Mesenchymal stem cell (in vitro differentiated cells and primary cell): Measurements from ENCODE around the gene THOC6.
"Not testable (repeated sequence)": the region's sequence is repeated elsewhere in the genome, so short reads cannot be mapped to it uniquely, and the experiment has no call there.

ENCODE experiments used
- DNase-seq: peaks from one replicate; pipeline ENCODE4 v3.0.0-alpha.2; 2013
- H2AFZ ChIP-seq: one replicate; pipeline ENCODE4 v1.6.1; 2013; ENCODE audit warnings: low read depth, mild to moderate bottlenecking, control low read depth, inconsistent platforms, low read length, moderate library complexity
- H2AK5ac ChIP-seq: 2 replicates; pipeline ENCODE4 v1.6.1; 2013; ENCODE audit warnings: low read length, moderate library complexity, mild to moderate bottlenecking, inconsistent platforms; ENCODE audit not compliant: severe bottlenecking
- H2BK120ac ChIP-seq: one replicate; pipeline ENCODE4 v1.6.1; 2013; ENCODE audit warnings: low read depth, mild to moderate bottlenecking, inconsistent platforms, low read length, moderate library complexity
- H2BK12ac ChIP-seq, 2 experiments: one replicate each; pipeline ENCODE4 v1.6.1; 2013; ENCODE audit warnings: inconsistent platforms in 2 of 2, low read length in 2 of 2, mild to moderate bottlenecking in 2 of 2, moderate library complexity in 2 of 2, control low read depth in 1 of 2
- H2BK15ac ChIP-seq: one replicate; pipeline ENCODE4 v1.6.1; 2013; ENCODE audit warnings: mild to moderate bottlenecking, low read depth, inconsistent platforms; ENCODE audit not compliant: poor library complexity, severe bottlenecking
- H2BK5ac ChIP-seq: 2 replicates; pipeline ENCODE4 v1.6.1; 2013; ENCODE audit warnings: low read depth, mild to moderate bottlenecking, low read length, control low read depth, inconsistent platforms; ENCODE audit not compliant: poor library complexity, severe bottlenecking
- H3K14ac ChIP-seq, 2 experiments: one replicate each; pipeline ENCODE4 v1.6.1; 2013; ENCODE audit warnings: inconsistent platforms in 2 of 2, low read length in 2 of 2, control low read depth in 1 of 2, mild to moderate bottlenecking in 1 of 2, moderate library complexity in 1 of 2
- H3K18ac ChIP-seq, 2 experiments: one replicate each; pipeline ENCODE4 v1.6.1; 2013; ENCODE audit warnings: inconsistent platforms in 2 of 2, low read length in 2 of 2, control low read depth in 1 of 2, low read depth in 1 of 2, mild to moderate bottlenecking in 1 of 2
- H3K23ac ChIP-seq, 2 experiments: one replicate each; pipeline ENCODE4 v1.6.1; 2013; ENCODE audit warnings: inconsistent platforms in 2 of 2, low read length in 2 of 2, mild to moderate bottlenecking in 2 of 2, moderate library complexity in 2 of 2, control low read depth in 1 of 2
- H3K27ac ChIP-seq: 2 replicates; pipeline ENCODE4 v1.5.1; 2013; ENCODE audit warnings: mild to moderate bottlenecking, moderate library complexity, low read length, control low read depth, inconsistent platforms; ENCODE audit not compliant: poor library complexity, severe bottlenecking
- H3K27me3 ChIP-seq, 2 experiments: 2 replicates each; pipeline versions ENCODE4 v1.6.1 to v1.7.0; 2013; ENCODE audit warnings: low read length in 2 of 2, mild to moderate bottlenecking in 2 of 2, moderate library complexity in 2 of 2, control low read depth in 1 of 2, inconsistent platforms in 1 of 2; ENCODE audit not compliant: control insufficient read depth in 1 of 2, insufficient read depth in 1 of 2
- H3K36me3 ChIP-seq, 2 experiments: 2 replicates each; pipeline versions ENCODE4 v1.6.1 to v1.7.0; 2013; ENCODE audit warnings: low read length in 2 of 2, control low read depth in 1 of 2, inconsistent platforms in 1 of 2, low read depth in 1 of 2, mild to moderate bottlenecking in 1 of 2; ENCODE audit not compliant: insufficient read depth in 2 of 2, control insufficient read depth in 1 of 2
- H3K4ac ChIP-seq, 2 experiments: one replicate each; pipeline ENCODE4 v1.6.1; 2013; ENCODE audit warnings: inconsistent platforms in 2 of 2, low read length in 2 of 2, mild to moderate bottlenecking in 2 of 2, moderate library complexity in 2 of 2, control low read depth in 1 of 2, low read depth in 1 of 2
- H3K4me1 ChIP-seq: 2 replicates; pipeline ENCODE4 v1.6.1; 2013; ENCODE audit warnings: low read depth, low read length, control low read depth; ENCODE audit not compliant: control insufficient read depth, insufficient read depth
- H3K4me2 ChIP-seq: 2 replicates; pipeline ENCODE4 v1.6.1; 2013; ENCODE audit warnings: low read length, mild to moderate bottlenecking, inconsistent platforms; ENCODE audit not compliant: poor library complexity, severe bottlenecking
- H3K4me3 ChIP-seq, 2 experiments: 2 replicates each; pipeline versions ENCODE4 v1.5.1 to v1.7.0; 2013; ENCODE audit warnings: low read length in 2 of 2, mild to moderate bottlenecking in 2 of 2, control low read depth in 1 of 2, low read depth in 1 of 2; ENCODE audit not compliant: insufficient read depth in 1 of 2
- H3K79me1 ChIP-seq: replicated peaks from 2 replicates; pipeline ENCODE4 v1.6.1; 2013; ENCODE audit warnings: mild to moderate bottlenecking, control low read depth, low read length, inconsistent platforms; ENCODE audit not compliant: poor library complexity, severe bottlenecking
- H3K9ac ChIP-seq: 2 replicates; pipeline ENCODE4 v1.7.0; 2013; ENCODE audit warnings: mild to moderate bottlenecking, low read length, moderate library complexity
- H3K9me3 ChIP-seq: 2 replicates; pipeline ENCODE4 v1.7.0; 2013; ENCODE audit warnings: mild to moderate bottlenecking, low read length; ENCODE audit not compliant: control insufficient read depth
- H4K8ac ChIP-seq: one replicate; pipeline ENCODE4 v1.6.1; 2013; ENCODE audit warnings: inconsistent platforms, mild to moderate bottlenecking, low read length, moderate library complexity
- H4K91ac ChIP-seq: one replicate; pipeline ENCODE4 v1.6.1; 2013; ENCODE audit warnings: mild to moderate bottlenecking, low read length, inconsistent platforms
- WGBS: methylation state at CpG from one replicate; pipeline ENCODE4 v1.1.7; 2013; ENCODE audit warnings: mixed read lengths; 5-methylcytosine and 5-hydroxymethylcytosine counted together

THOC6 gene

DNA sequence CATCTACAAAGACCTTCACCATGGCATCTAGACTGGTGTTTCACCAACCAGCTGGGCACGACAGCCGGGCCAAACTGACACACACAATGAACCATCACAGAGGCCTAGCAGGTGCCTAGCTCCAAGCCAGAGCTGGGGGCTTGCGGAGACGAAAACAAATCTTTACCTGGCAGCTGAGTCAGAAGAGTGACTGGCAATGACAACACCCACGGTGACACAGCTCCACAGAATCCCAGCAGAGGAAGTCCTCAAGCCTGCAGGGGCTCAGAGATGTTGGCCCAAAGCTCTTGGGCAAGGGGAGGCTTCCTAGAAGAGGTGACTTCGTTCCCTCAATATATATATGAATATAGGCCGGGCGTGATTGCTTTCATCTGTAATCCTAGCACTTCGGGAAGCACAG lies 27.7 kb downstream of the THOC6 start:
- Histone ChIP-seq H2BK120ac (no peak overlapping the region), H3K27me3 (peaks cover 50 to 51% of the 10 kb centered on the region in 2 experiments), H3K9ac (no peak overlapping the region), H3K4me3 (no peak overlapping the region), H3K23ac (no peak overlapping the region), H3K9me3 (no peaks in the 10 kb centered on the region), H3K14ac (no peak overlapping the region), H2BK5ac (no peak overlapping the region), H3K79me1 (no peaks in the 10 kb centered on the region), H3K4me1 (peaks cover 4% of the 10 kb centered on the region), H2AK5ac (no peak overlapping the region), H3K36me3 (peaks cover 0 to 8% of the 10 kb centered on the region in 2 experiments), H4K8ac (no peak overlapping the region), H3K27ac (no peak overlapping the region), H3K18ac (no peak overlapping the region), H4K91ac (no peak overlapping the region), H2AFZ (no peak overlapping the region), H3K4ac (no peak overlapping the region), H2BK12ac (no peak overlapping the region), H2BK15ac (no peak overlapping the region), H3K4me2 (no peak overlapping the region)
- 77% methylated on average over 9 of the region's 9 CpGs for WGBS
- DNase-seq = no peak

DNA sequence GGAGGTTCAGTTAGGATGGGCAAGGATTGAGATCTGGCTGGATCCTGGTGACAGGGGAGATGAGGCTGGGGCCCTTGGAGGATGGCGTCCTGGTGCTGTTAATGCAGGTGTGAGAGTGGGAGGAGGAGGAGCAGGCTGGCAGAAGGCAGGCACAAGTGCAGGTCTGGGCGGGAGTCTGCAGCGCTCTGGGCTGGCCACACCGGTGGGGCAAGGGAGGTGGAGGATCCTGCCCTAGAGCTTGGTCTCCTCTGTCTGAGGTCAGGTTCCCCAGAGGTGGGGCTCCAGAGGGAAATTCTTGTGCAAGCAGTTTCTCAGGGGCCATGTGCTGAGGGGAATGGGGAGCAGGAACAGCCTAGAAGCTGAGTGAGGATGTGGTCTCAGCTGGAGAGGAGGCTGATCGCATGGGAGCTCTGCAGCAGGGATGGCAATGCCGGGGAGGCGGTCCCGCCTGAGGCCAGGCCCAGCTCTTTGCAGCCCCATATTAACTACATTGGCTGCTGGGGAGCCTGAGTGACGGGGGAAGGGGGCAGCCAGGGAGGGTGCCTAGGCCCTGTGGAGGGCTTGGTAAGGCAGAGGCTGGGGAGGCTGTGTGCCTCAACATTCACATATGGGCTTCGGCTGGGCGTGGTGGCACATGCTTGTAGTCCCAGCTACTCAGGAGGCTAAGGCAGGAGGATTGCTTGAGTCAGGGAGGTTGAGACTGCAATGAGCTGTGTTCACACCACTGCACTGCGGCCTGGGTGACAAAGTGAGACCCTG lies 28.9 kb downstream of the THOC6 start:
- H3K27ac ChIP-seq, H3K4ac ChIP-seq, H2BK120ac ChIP-seq, H3K4me1 ChIP-seq, H2AFZ ChIP-seq, DNase-seq, H3K9ac ChIP-seq, H3K79me1 ChIP-seq, H3K14ac ChIP-seq, H3K23ac ChIP-seq, H2AK5ac ChIP-seq, H4K91ac ChIP-seq, H3K18ac ChIP-seq, H3K9me3 ChIP-seq, H3K4me3 ChIP-seq, H2BK15ac ChIP-seq, H3K4me2 ChIP-seq, H2BK12ac ChIP-seq, H2BK5ac ChIP-seq, H4K8ac ChIP-seq: not testable (repeated sequence)
- 90% methylated on average over 9 of the region's 12 CpGs for WGBS
- H3K27me3 ChIP-seq = peaks cover 39 to 40% of the 10 kb centered on the region in 2 experiments
- peaks cover 0 to 15% of the 10 kb centered on the region in 2 experiments for H3K36me3 ChIP-seq

DNA sequence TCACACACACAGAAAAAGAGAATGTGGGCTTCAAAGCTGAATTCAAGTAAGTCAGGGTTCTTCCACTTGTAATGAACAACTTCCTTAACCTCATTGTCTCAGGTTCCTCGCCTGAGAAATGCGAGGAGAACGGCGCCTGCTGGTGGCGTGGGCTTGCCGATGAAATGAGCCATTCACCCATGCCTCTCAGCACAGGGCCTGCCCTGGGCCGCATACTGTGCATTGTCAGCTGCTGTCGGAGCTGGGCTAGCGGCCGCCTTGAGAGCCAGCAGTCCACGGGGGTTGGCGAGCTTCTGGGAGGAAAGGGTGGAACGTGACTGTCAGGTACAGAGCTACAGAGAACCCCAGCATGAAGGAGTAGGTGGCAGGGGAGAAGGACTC lies 29.5 kb downstream of the THOC6 start:
- H3K23ac ChIP-seq, H2AFZ ChIP-seq, H4K8ac ChIP-seq, H3K27ac ChIP-seq, H4K91ac ChIP-seq, H2BK5ac ChIP-seq, H3K14ac ChIP-seq, H3K4me1 ChIP-seq, H2BK120ac ChIP-seq, H3K4ac ChIP-seq, H2AK5ac ChIP-seq, H3K9ac ChIP-seq, H2BK12ac ChIP-seq, H3K18ac ChIP-seq, H3K4me3 ChIP-seq, H3K79me1 ChIP-seq, H2BK15ac ChIP-seq, DNase-seq, H3K4me2 ChIP-seq, H3K9me3 ChIP-seq: not testable (repeated sequence)
- Histone ChIP-seq H3K27me3 (peaks cover 33 to 34% of the 10 kb centered on the region in 2 experiments), H3K36me3 (peaks cover 0 to 15% of the 10 kb centered on the region in 2 experiments)
- 88% methylated on average over 6 of the region's 13 CpGs for WGBS

DNA sequence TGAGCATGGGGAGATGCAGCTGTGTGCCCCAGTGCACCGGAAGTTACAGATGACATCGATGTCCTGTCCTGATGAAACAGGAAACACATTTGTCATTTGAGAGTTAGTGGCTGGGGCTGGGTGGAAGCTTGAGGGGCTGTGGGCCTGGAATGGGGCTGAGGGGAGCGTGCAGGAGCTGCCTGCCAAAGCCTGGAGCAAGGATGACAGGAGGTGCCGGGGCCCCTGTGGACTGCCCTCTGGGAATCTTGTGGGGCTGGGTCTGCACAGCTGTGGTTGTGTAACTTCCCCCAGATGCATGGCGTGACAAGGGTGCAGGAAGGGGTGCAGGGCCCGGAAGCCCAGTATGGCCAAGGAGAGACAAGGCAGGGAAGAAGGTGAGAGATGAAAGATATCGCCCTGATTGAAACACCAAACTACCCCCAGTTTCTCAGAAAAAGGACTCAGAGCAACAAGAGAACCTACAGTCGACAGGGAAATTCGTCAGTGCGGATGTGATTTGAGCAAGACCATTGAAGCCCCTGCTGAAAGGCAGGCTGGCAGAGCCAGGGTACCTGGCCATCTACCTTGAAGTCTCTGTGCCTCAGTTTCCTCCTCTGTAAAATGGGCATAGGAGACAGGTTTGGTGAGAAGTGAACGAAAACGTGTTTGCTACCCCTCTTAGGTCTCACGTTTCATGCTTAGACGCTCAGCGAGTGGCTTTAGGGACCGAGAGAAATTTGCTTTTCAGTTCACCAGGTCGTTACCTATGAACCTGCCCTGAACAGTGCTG lies 31.3 kb downstream of the THOC6 start:
- H3K4ac ChIP-seq = no peak overlapping the region
- peaks cover 0 to 15% of the 10 kb centered on the region in 2 experiments for H3K36me3 ChIP-seq
- no peaks in the 10 kb centered on the region for H3K9me3 ChIP-seq
- no peak overlapping the region for H3K14ac ChIP-seq
- H3K4me1 ChIP-seq = peaks cover 15% of the 10 kb centered on the region
- no peak overlapping the region for H3K18ac ChIP-seq
- no peak overlapping the region for H4K91ac ChIP-seq
- WGBS = 88% methylated on average over 16 of the region's 17 CpGs
- H2AFZ ChIP-seq = no peak overlapping the region
- no peak for DNase-seq
- H3K9ac ChIP-seq = no peak overlapping the region
- no peak overlapping the region for H3K27ac ChIP-seq
- no peak overlapping the region for H2BK120ac ChIP-seq
- no peak overlapping the region for H3K4me2 ChIP-seq
- no peak overlapping the region for H4K8ac ChIP-seq
- H2BK5ac ChIP-seq = no peak overlapping the region
- no peak overlapping the region for H3K23ac ChIP-seq
- no peak overlapping the region for H2BK15ac ChIP-seq
- H3K27me3 ChIP-seq = peaks cover 16% of the 10 kb centered on the region in 2 experiments
- H2AK5ac ChIP-seq = no peak overlapping the region
- no peaks in the 10 kb centered on the region for H3K79me1 ChIP-seq
- H2BK12ac ChIP-seq = no peak overlapping the region
- no peak overlapping the region for H3K4me3 ChIP-seq
